Astrocyte of the cerebellum (primary cell): ENCODE results near the gene GNB1.

ENCODE experiments used
- DNase-seq: peaks from one replicate; pipeline ENCODE4 v3.0.0-alpha.2; 2011; ENCODE audit warnings: low read depth
- H3K4me3 ChIP-seq: 2 replicates; pipeline ENCODE4 v1.5.1; 2011; ENCODE audit warnings: mild to moderate bottlenecking, low read depth, low read length, moderate library complexity
- in situ Hi-C: cut with HindIII; loops from 2 replicates; pipeline ENCODE4 v1.10.0; 2017; ENCODE audit warnings: low sequenced_read_pairs
- TF ChIP-seq, protein P1 (sequence below): IDR thresholded peaks from 2 replicates; pipeline ENCODE4 v1.5.1; 2012; ENCODE audit warnings: low read length, low read depth, moderate library complexity, mild to moderate bottlenecking; ENCODE audit errors: missing control alignments

Gene GNB1

GRCh38 chr1:1759456-1760344 lies 131.2 kb downstream of the GNB1 start:
- TF ChIP-seq, protein P1, sequence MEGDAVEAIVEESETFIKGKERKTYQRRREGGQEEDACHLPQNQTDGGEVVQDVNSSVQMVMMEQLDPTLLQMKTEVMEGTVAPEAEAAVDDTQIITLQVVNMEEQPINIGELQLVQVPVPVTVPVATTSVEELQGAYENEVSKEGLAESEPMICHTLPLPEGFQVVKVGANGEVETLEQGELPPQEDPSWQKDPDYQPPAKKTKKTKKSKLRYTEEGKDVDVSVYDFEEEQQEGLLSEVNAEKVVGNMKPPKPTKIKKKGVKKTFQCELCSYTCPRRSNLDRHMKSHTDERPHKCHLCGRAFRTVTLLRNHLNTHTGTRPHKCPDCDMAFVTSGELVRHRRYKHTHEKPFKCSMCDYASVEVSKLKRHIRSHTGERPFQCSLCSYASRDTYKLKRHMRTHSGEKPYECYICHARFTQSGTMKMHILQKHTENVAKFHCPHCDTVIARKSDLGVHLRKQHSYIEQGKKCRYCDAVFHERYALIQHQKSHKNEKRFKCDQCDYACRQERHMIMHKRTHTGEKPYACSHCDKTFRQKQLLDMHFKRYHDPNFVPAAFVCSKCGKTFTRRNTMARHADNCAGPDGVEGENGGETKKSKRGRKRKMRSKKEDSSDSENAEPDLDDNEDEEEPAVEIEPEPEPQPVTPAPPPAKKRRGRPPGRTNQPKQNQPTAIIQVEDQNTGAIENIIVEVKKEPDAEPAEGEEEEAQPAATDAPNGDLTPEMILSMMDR = no peak
- H3K4me3 ChIP-seq = no peak overlapping the region
- in situ Hi-C loops = loop anchor here (5.0 kb wide), 1 partner anchor 63 kb away; no protein-coding TSS in a partner anchor
- DNase-seq = no peak

DNA sequence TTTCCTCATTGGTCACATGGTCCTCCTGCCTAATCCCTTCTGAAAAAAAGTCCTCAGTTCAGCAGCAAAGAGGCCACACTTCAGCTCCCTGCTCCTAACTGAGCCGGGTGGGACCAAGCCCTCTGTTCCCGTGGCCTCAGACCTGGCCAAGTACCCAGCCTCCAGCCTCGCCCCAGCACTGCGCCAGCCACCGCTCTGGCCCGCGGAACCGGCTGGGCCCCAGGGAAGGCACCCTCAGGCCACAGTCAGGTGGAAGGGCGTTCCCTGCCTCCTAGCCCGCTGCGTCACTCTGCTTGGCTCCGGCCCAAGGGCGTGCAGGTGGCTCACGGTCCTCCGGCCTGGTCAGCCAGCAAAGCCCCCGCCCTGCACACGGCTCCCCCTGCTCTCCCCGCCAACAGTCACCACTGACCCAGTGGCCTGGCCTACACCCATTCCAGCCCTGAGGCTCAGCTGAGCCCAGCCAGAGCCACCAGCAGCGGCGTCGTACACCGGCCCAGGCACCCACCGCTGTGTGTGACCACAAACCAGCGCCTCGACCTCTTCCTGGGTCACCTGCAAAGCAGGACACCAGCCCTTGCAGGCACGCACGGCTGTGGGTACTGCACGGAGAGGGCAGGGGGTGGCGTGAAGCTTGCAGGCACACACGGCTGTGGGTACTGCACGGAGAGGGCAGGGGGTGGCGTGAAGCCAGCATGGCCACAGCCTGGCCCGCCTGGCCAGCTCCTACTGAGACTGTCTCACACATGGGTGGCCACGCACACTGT lies 132.0 kb downstream of the GNB1 start:
- TF ChIP-seq, protein P1 = no peak
- in situ Hi-C loops = loop anchor here (5.0 kb wide), 1 partner anchor 63 kb away; no protein-coding TSS in a partner anchor
- no peak overlapping the region for H3K4me3 ChIP-seq
- no peak for DNase-seq

DNA sequence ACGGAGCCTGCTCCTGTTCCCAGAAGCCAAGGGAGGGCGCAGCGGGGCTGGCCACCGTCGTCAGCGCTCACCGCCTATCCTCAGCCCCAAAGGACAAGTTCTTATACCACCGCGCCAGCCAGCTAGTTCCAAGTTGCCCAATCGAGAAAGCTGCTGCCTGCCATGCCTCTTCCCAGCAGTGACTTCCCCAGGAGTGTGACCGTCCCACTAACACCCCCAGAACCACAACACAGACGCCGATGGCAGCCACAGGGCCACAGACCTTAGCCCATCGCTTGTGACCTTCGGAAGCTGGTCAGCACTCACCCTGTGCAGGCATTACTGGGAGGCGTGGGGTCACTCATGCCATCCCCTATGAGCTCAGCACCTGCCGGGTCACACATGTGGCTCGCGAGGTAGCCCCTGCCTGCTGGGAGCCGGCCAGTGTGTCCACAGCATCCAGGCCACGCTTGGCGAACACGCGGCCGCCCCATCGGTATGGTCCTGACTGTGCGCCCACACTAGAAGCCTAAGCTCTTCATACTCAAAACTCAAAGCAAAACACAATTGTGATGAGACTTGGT lies 132.7 kb downstream of the GNB1 start:
- DNase-seq = no peak
- TF ChIP-seq, protein P1 = no peak
- in situ Hi-C loops = loop anchor here (5.0 kb wide), 1 partner anchor 64 kb away; no protein-coding TSS in a partner anchor
- H3K4me3 ChIP-seq = no peak overlapping the region

GRCh38 chr1:1757422-1758058 lies 133.3 kb downstream of the GNB1 start:
- in situ Hi-C loops = loop anchor here (5.0 kb wide), 1 partner anchor 65 kb away; no protein-coding TSS in a partner anchor
- no peak overlapping the region for H3K4me3 ChIP-seq
- TF ChIP-seq, protein P1 = no peak
- DNase-seq = no peak

DNA sequence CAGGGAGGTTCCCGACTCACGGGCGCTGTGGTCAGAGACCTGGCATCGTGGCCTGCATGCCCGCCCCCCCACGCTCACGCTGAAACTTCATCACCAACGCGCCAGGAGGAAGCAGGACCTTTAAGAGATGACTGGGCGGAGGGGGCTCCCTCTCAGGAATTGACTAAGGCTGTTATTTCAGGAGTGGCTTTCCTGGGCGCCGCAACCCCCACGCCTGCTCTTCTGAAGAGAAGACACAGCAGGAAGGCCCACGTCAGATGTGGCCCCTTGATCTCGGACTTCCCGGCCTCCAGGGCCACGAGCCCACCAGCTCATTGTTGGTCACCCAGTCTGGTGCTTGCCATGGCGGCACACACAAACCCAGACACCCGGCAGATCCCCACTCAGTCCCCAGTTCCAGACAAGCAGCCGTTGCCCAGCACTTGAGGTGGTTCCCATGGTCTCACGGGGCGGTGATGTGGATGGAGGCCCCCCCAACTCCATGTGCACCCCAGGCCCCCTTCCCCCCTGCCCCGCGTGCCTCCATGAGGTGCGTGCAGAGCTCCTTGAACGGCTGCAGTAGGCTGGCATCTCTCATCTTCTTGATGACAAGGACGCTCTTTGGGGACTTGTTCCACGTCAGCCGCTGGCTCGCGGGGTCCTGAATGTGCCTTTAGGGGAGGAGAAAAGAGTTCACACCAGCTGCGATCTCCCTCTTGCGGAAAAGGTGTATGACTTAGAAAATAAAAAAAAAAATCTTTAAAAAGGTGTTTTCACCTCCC lies 134.0 kb downstream of the GNB1 start:
- no peak overlapping the region for H3K4me3 ChIP-seq
- TF ChIP-seq, protein P1 = no peak
- in situ Hi-C loops = loop anchor here (5.0 kb wide), 1 partner anchor 65 kb away; no protein-coding TSS in a partner anchor
- DNase-seq = no peak
